Esophagus muscularis mucosa (tissue), 3 donors: ENCODE measurements around the gene GFI1B.

ENCODE experiments used
- EP300 ChIP-seq: sonication (generic); formaldehyde crosslinking; IDR thresholded peaks from one replicate; pipeline ENCODE4 v1.6.1; 2017; ENCODE audit warnings: antibody characterized with exemption
- TF ChIP-seq, protein P1 (sequence below), 3 experiments: fragments of 200-600 bp in 2 of 3; fragments of 450-650 bp in 1 of 3; sonication (generic) in 2 of 3; IDR thresholded peaks; one replicate each; pipeline ENCODE4 v1.5.1; 2017 to 2019; ENCODE audit warnings: antibody characterized with exemption in 3 of 3, mild to moderate bottlenecking in 2 of 3, moderate library complexity in 1 of 3

DNA sequence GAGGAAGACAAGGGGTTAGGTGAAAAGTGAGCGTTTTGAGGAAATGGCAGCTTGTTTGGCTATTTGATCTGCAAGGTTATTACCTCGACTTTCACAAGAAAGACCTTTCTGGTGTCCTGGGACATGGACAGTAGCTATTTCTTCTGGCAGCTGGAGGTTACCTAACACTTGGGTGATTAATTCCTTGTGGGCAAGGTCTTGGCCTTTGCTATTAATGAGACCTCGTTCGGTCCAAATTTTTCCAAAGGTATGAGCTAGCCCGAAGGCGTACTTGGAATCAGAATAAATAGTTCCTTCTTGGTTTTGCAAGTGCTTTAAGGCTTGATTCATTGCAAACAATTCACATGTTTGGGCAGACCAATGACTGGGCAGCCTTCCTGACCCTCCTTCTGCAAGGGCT, 57.2 kb downstream of the GFI1B start:
- TF ChIP-seq, protein P1, sequence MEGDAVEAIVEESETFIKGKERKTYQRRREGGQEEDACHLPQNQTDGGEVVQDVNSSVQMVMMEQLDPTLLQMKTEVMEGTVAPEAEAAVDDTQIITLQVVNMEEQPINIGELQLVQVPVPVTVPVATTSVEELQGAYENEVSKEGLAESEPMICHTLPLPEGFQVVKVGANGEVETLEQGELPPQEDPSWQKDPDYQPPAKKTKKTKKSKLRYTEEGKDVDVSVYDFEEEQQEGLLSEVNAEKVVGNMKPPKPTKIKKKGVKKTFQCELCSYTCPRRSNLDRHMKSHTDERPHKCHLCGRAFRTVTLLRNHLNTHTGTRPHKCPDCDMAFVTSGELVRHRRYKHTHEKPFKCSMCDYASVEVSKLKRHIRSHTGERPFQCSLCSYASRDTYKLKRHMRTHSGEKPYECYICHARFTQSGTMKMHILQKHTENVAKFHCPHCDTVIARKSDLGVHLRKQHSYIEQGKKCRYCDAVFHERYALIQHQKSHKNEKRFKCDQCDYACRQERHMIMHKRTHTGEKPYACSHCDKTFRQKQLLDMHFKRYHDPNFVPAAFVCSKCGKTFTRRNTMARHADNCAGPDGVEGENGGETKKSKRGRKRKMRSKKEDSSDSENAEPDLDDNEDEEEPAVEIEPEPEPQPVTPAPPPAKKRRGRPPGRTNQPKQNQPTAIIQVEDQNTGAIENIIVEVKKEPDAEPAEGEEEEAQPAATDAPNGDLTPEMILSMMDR (IDR thresholded peaks at IDR 0.05), result no peak
- TF ChIP-seq EP300, result no peak
